Breast epithelium (tissue), 3 donors: ENCODE measurements around the gene CAPZA2.

Experiments
- POLR2A ChIP-seq: fragments of 450-650 bp; IDR thresholded peaks from one replicate; pipeline ENCODE4 v1.6.1; 2016; ENCODE audit warnings: antibody characterized with exemption, mild to moderate bottlenecking, moderate library complexity
- POLR2AphosphoS5 ChIP-seq, 3 donors: sonication (generic); formaldehyde crosslinking; IDR thresholded peaks; one replicate each; pipeline ENCODE4 v1.6.1; 2017; ENCODE audit warnings: antibody characterized with exemption in 3 of 3
- TF ChIP-seq, protein P1 (sequence below), 3 donors: fragments of 450-650 bp; IDR thresholded peaks; one replicate each; pipeline ENCODE4 v1.5.1; 2016 to 2017; ENCODE audit warnings: antibody characterized with exemption in 3 of 3, mild to moderate bottlenecking in 3 of 3, moderate library complexity in 3 of 3

DNA sequence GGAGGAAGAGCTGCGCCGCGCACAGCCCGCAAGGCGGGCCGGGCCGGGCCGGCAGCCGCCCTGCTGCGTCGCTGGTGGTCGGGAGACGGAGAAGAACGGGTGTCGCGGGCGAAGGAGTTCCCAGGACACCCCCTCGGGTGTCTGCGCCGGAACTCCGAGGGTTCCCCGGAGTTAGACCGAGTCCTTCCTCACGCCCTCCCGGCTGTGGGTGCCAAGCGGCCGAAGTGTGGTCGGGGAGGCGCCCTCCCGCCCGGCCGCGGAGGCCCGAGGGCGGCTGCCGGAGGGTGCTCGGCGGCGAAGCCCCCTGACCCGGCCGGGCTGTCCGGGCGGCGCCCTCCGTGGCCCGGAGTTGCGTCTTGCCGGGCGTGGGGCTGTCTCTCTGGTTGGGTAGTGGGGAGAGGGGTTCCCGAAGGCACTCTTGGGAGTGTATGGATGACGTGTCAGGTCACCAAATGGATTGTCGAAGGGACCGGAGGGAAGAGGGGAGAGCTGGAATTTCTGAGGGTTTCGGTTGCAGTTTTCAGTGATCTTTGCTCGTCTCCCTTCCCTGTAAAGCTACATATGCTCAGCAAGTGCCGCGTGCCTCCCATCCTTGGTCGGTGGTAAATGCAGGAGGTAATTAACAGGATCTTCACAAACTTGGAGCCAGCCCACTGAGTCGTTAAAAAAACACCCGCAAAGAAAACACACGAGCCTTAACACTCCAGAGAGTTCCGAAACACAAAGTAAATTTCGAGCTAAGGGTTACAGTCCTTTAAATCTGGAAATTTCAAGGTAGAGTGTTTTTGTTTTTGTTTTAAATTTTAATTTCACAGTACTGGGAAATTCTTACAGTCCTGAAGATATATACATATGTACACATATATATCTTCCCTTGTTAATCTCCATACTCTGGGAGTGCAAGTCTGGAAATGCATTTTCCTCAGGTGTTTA, 91.8 kb downstream of the CAPZA2 start:
- TF ChIP-seq, protein P1, sequence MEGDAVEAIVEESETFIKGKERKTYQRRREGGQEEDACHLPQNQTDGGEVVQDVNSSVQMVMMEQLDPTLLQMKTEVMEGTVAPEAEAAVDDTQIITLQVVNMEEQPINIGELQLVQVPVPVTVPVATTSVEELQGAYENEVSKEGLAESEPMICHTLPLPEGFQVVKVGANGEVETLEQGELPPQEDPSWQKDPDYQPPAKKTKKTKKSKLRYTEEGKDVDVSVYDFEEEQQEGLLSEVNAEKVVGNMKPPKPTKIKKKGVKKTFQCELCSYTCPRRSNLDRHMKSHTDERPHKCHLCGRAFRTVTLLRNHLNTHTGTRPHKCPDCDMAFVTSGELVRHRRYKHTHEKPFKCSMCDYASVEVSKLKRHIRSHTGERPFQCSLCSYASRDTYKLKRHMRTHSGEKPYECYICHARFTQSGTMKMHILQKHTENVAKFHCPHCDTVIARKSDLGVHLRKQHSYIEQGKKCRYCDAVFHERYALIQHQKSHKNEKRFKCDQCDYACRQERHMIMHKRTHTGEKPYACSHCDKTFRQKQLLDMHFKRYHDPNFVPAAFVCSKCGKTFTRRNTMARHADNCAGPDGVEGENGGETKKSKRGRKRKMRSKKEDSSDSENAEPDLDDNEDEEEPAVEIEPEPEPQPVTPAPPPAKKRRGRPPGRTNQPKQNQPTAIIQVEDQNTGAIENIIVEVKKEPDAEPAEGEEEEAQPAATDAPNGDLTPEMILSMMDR (IDR thresholded peaks at IDR 0.05): no peak
- peak in 2 of 3 donors; percentile 38 to 72 for TF ChIP-seq POLR2AphosphoS5 (IDR thresholded peaks at IDR 0.05)
- TF ChIP-seq POLR2A: no peak
